H9 (cell line): ENCODE data around the gene SOX12. TPM values are rescaled to one million over a fixed set of nuclear protein-coding genes. Genes with fewer than 3 reads are reported as not detected.

Experiments used
- DNase-seq: peaks from one replicate; pipeline ENCODE4 v3.0.0-alpha.2; 2017
- H2AFZ ChIP-seq: one replicate; pipeline ENCODE4 v1.6.1; 2013; ENCODE audit warnings: mild to moderate bottlenecking, low read length, control low read depth, moderate library complexity
- H2AK5ac ChIP-seq: 2 replicates; pipeline ENCODE4 v1.6.1; 2013; ENCODE audit warnings: low read length, control low read depth, mixed read lengths; ENCODE audit not compliant: insufficient read length
- H2BK120ac ChIP-seq: one replicate; pipeline ENCODE4 v1.6.1; 2013; ENCODE audit warnings: low read depth, mild to moderate bottlenecking, low read length, control low read depth, inconsistent platforms; ENCODE audit not compliant: poor library complexity, severe bottlenecking
- H2BK12ac ChIP-seq: 2 replicates; pipeline ENCODE4 v1.6.1; 2013; ENCODE audit warnings: low read length, control low read depth, mixed read lengths, low read depth; ENCODE audit not compliant: insufficient read length
- H2BK15ac ChIP-seq: 2 replicates; pipeline ENCODE4 v1.6.1; 2013; ENCODE audit warnings: low read depth, low read length, control low read depth
- H2BK20ac ChIP-seq: one replicate; pipeline ENCODE4 v1.6.1; 2013; ENCODE audit warnings: low read depth, mild to moderate bottlenecking, low read length, control low read depth, inconsistent platforms; ENCODE audit not compliant: poor library complexity, severe bottlenecking
- H2BK5ac ChIP-seq: 2 replicates; pipeline ENCODE4 v1.6.1; 2013; ENCODE audit warnings: low read length, control low read depth, mixed read lengths; ENCODE audit not compliant: insufficient read length
- H3K14ac ChIP-seq: 2 replicates; pipeline ENCODE4 v1.6.1; 2013; ENCODE audit warnings: low read length, control low read depth; ENCODE audit not compliant: insufficient read depth
- H3K18ac ChIP-seq: 2 replicates; pipeline ENCODE4 v1.6.1; 2013; ENCODE audit warnings: low read depth, mild to moderate bottlenecking, mixed read lengths, low read length, control low read depth; ENCODE audit not compliant: insufficient read length
- H3K23ac ChIP-seq: 2 replicates; pipeline ENCODE4 v1.6.1; 2013; ENCODE audit warnings: low read length, control low read depth, mixed read lengths, low read depth; ENCODE audit not compliant: insufficient read length
- H3K23me2 ChIP-seq: 2 replicates; pipeline ENCODE4 v1.6.1; 2013; ENCODE audit warnings: low read depth, mild to moderate bottlenecking, mixed read lengths, low read length, control low read depth; ENCODE audit not compliant: insufficient read length, poor library complexity, severe bottlenecking
- H3K27ac ChIP-seq: 2 replicates; pipeline ENCODE4 v1.5.1; 2013; ENCODE audit warnings: low read length, control low read depth, mixed read lengths, low read depth; ENCODE audit not compliant: insufficient read length
- H3K27me3 ChIP-seq: 2 replicates; pipeline ENCODE4 v1.6.1; 2013; ENCODE audit warnings: low read length, control low read depth, inconsistent platforms; ENCODE audit not compliant: insufficient read depth
- H3K4ac ChIP-seq: 2 replicates; pipeline ENCODE4 v1.6.1; 2013; ENCODE audit warnings: low read depth, mild to moderate bottlenecking, control low read depth, inconsistent platforms, low read length, moderate library complexity
- H3K4me1 ChIP-seq: 2 replicates; pipeline ENCODE4 v1.6.1; 2013; ENCODE audit warnings: low read length, control low read depth, inconsistent platforms; ENCODE audit not compliant: insufficient read depth
- H3K4me2 ChIP-seq: 2 replicates; pipeline ENCODE4 v1.6.1; 2013; ENCODE audit warnings: low read length, control low read depth, mixed read lengths; ENCODE audit not compliant: insufficient read length, insufficient read depth
- H3K56ac ChIP-seq: 2 replicates; pipeline ENCODE4 v1.6.1; 2013; ENCODE audit warnings: low read depth, mild to moderate bottlenecking, mixed read lengths, low read length, control low read depth; ENCODE audit not compliant: insufficient read length
- H3K79me1 ChIP-seq: 2 replicates; pipeline ENCODE4 v1.6.1; 2013; ENCODE audit warnings: low read depth, mild to moderate bottlenecking, moderate library complexity, low read length, control low read depth, inconsistent platforms; ENCODE audit not compliant: insufficient read depth, poor library complexity, severe bottlenecking
- H3K79me2 ChIP-seq: 2 replicates; pipeline ENCODE4 v1.6.1; 2013; ENCODE audit warnings: low read length, control low read depth, inconsistent platforms; ENCODE audit not compliant: insufficient read depth
- H3K9ac ChIP-seq: 2 replicates; pipeline ENCODE4 v1.6.1; 2013; ENCODE audit warnings: low read length, control low read depth, mixed read lengths; ENCODE audit not compliant: insufficient read length; ENCODE audit errors: extremely low read depth
- H3K9me3 ChIP-seq: one replicate; pipeline ENCODE4 v1.6.1; 2013; ENCODE audit warnings: low read depth, low read length, inconsistent platforms; ENCODE audit not compliant: control insufficient read depth
- H3T11ph ChIP-seq: one replicate; pipeline ENCODE4 v1.6.1; 2013; ENCODE audit warnings: mild to moderate bottlenecking, low read length, control low read depth, inconsistent platforms
- H4K20me1 ChIP-seq: one replicate; pipeline ENCODE4 v1.6.1; 2013; ENCODE audit not compliant: control insufficient read depth, insufficient read length, insufficient read depth
- H4K5ac ChIP-seq: 2 replicates; pipeline ENCODE4 v1.6.1; 2013; ENCODE audit warnings: low read depth, mild to moderate bottlenecking, mixed read lengths, low read length, control low read depth; ENCODE audit not compliant: insufficient read length
- H4K8ac ChIP-seq: replicated peaks from 2 replicates; pipeline ENCODE4 v1.6.1; 2013; ENCODE audit warnings: low read length, control low read depth, mixed read lengths, low read depth; ENCODE audit not compliant: insufficient read length
- H4K91ac ChIP-seq: 2 replicates; pipeline ENCODE4 v1.6.1; 2013; ENCODE audit warnings: low read depth, mild to moderate bottlenecking, moderate library complexity, mixed read lengths, low read length, control low read depth; ENCODE audit not compliant: insufficient read length
- H3K27ac Mint-ChIP-seq, 3 experiments: 2 replicates in 2 of 3; 3 replicates in 1 of 3; pipeline ENCODE4 v1.8.0; 2020 to 2021; ENCODE audit warnings: mixed read lengths in 3 of 3, mild to moderate bottlenecking in 1 of 3, moderate library complexity in 1 of 3
- H3K27me3 Mint-ChIP-seq: 2 replicates; pipeline ENCODE4 v1.8.0; 2021; ENCODE audit warnings: low read depth, mild to moderate bottlenecking, moderate library complexity, mixed read lengths
- H3K36me3 Mint-ChIP-seq, 3 experiments: 2 replicates in 2 of 3; 3 replicates in 1 of 3; pipeline ENCODE4 v1.8.0; 2020 to 2021; ENCODE audit warnings: low read depth in 3 of 3, mixed read lengths in 3 of 3; ENCODE audit not compliant: insufficient read depth in 1 of 3
- H3K4me1 Mint-ChIP-seq, 2 experiments: 2 replicates each; pipeline ENCODE4 v1.8.0; 2020; ENCODE audit warnings: mixed read lengths in 2 of 2
- H3K4me3 Mint-ChIP-seq, 2 experiments: 2 replicates in 1 of 2; 3 replicates in 1 of 2; pipeline ENCODE4 v1.8.0; 2020 to 2021; ENCODE audit warnings: mild to moderate bottlenecking in 2 of 2, mixed read lengths in 2 of 2, moderate library complexity in 1 of 2
- H3K9me3 Mint-ChIP-seq, 2 experiments: 2 replicates in 1 of 2; 3 replicates in 1 of 2; pipeline ENCODE4 v1.8.0; 2020; ENCODE audit warnings: mild to moderate bottlenecking in 2 of 2, mixed read lengths in 2 of 2, moderate library complexity in 1 of 2
- WGBS: extraction: QIAGEN DNeasy Blood & Tissue Kit; methylation state at CpG from one replicate; pipeline ENCODE4 v1.1.7; 2013; ENCODE audit warnings: missing lambda C conversion rate, low lambda C conversion rate, mixed read lengths; ENCODE audit not compliant: insufficient read length; ENCODE audit errors: extremely low coverage; 5-methylcytosine and 5-hydroxymethylcytosine counted together
- total RNA-seq: library from RNA; stranded (reverse); gene quantifications from 2 replicates; pipeline ENCODE4 v1.2.1, GENCODE V29; 2021
- TF ChIP-seq, protein P1 (sequence below): fragments of 200-600 bp; sonication (generic); conservative IDR thresholded peaks from 3 replicates; pipeline ENCODE4 v1.8.0; 2021; ENCODE audit warnings: antibody characterized with exemption, mild to moderate bottlenecking

SOX12 gene
- total RNA-seq, 1 experiment from 2014 or later = 54.4 TPM

- H3K9me3 Mint-ChIP-seq = peaks cover 0 to 2% of the 10 kb centered on the region in 2 experiments; a peak in 1 of 5 replicates
- Histone ChIP-seq H4K20me1 (peaks cover 2% of the 10 kb centered on the region), H2AFZ (no peak overlapping the region), H3K56ac (no peak overlapping the region), H3K23me2 (peaks cover 16% of the 10 kb centered on the region), H3K4me1 (peaks cover 9% of the 10 kb centered on the region; the same call in 1 of the 2 replicates), H2BK5ac (no peak overlapping the region), H4K91ac (no peak overlapping the region), H2BK15ac (no peak overlapping the region), H3K14ac (peak overlapping the region; percentile 41), H3K79me2 (peaks cover 9% of the 10 kb centered on the region; the same call in 1 of the 2 replicates), H3K79me1 (no peaks in the 10 kb centered on the region), H3K9ac (peak overlapping the region; percentile 20), H3K9me3 (no peaks in the 10 kb centered on the region), H3K27ac (no peak overlapping the region), H2BK12ac (no peak overlapping the region), H3K18ac (peak overlapping the region; percentile 44), H3K27me3 (no peaks in the 10 kb centered on the region), H3T11ph (no peak overlapping the region), H3K4me2 (peak overlapping the region; percentile 48), H2BK120ac (no peak overlapping the region), H4K5ac (no peak overlapping the region), H2BK20ac (no peak overlapping the region), H2AK5ac (no peak overlapping the region), H4K8ac (no peak overlapping the region), H3K4ac (no peak overlapping the region), H3K23ac (no peak overlapping the region)
- peak overlapping the region in 2 of 3 experiments; percentile 62 to 76; a peak in 3 of 7 replicates for H3K27ac Mint-ChIP-seq
- peaks cover 19 to 25% (median 22%) of the 10 kb centered on the region in 3 experiments; a peak in 6 of 7 replicates for H3K36me3 Mint-ChIP-seq
- TF ChIP-seq, protein P1, sequence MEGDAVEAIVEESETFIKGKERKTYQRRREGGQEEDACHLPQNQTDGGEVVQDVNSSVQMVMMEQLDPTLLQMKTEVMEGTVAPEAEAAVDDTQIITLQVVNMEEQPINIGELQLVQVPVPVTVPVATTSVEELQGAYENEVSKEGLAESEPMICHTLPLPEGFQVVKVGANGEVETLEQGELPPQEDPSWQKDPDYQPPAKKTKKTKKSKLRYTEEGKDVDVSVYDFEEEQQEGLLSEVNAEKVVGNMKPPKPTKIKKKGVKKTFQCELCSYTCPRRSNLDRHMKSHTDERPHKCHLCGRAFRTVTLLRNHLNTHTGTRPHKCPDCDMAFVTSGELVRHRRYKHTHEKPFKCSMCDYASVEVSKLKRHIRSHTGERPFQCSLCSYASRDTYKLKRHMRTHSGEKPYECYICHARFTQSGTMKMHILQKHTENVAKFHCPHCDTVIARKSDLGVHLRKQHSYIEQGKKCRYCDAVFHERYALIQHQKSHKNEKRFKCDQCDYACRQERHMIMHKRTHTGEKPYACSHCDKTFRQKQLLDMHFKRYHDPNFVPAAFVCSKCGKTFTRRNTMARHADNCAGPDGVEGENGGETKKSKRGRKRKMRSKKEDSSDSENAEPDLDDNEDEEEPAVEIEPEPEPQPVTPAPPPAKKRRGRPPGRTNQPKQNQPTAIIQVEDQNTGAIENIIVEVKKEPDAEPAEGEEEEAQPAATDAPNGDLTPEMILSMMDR = no peak
- H3K4me3 Mint-ChIP-seq = peak overlapping the region; percentile 87 to 88
- DNase-seq = no peak
- no CpG with 5 or more reads among the region's 38 CpGs for WGBS
- peaks cover 46 to 47% of the 10 kb centered on the region in 2 experiments for H3K4me1 Mint-ChIP-seq
- H3K27me3 Mint-ChIP-seq = no peaks in the 10 kb centered on the region; the same call in 1 of the 2 replicates
These were observed 1.4 kb downstream of the SOX12 start for GRCh38 chr20:326645-327185.
